SU-DHL-6 (cell line): ENCODE measurements around the gene SYT9.

Experiments used
- H2AFZ ChIP-seq: fragments of 200-600 bp; sonication (generic); 2 replicates; pipeline ENCODE4 v1.6.1; 2014; ENCODE audit warnings: low read depth, mild to moderate bottlenecking, moderate library complexity, mixed read lengths, antibody characterized with exemption, low read length; ENCODE audit not compliant: severe bottlenecking
- H3F3A ChIP-seq: fragments of 200-600 bp; shearing (Covaris generic); 2 replicates; pipeline ENCODE4 v1.6.0; 2016; ENCODE audit warnings: antibody characterized with exemption, mild to moderate bottlenecking; ENCODE audit not compliant: insufficient read depth
- H3K27ac ChIP-seq: fragments of 200-600 bp; sonication (generic); 2 replicates; pipeline ENCODE4 v1.5.1; 2016; ENCODE audit warnings: low read depth, mild to moderate bottlenecking, low read length, moderate library complexity, mixed read lengths
- H3K27me3 ChIP-seq: fragments of 200-600 bp; sonication (generic), shearing (Covaris generic); 2 replicates; pipeline ENCODE4 v1.6.0; 2014; ENCODE audit warnings: mild to moderate bottlenecking, low read length
- H3K36me3 ChIP-seq: fragments of 200-600 bp; sonication (generic); 2 replicates; pipeline ENCODE4 v1.6.1; 2014; ENCODE audit warnings: mild to moderate bottlenecking, low read length, mixed read lengths
- H3K4me2 ChIP-seq: fragments of 300-600, 200-600 bp; shearing (Covaris generic), sonication (generic); 2 replicates; pipeline ENCODE4 v1.6.0; 2014; ENCODE audit warnings: low read length, low read depth, mild to moderate bottlenecking; ENCODE audit not compliant: poor library complexity, severe bottlenecking
- H3K4me3 ChIP-seq: fragments of 200-600 bp; sonication (generic); 2 replicates; pipeline ENCODE4 v1.5.1; 2014; ENCODE audit warnings: antibody characterized with exemption, low read length, mild to moderate bottlenecking, mixed read lengths; ENCODE audit not compliant: insufficient read depth, poor library complexity, severe bottlenecking
- H3K79me2 ChIP-seq: fragments of 200-600 bp; sonication (generic); 2 replicates; pipeline ENCODE4 v1.6.1; 2014; ENCODE audit warnings: mild to moderate bottlenecking, low read length, moderate library complexity; ENCODE audit not compliant: insufficient read depth
- H3K9ac ChIP-seq: fragments of 200-600 bp; sonication (generic); 2 replicates; pipeline ENCODE4 v1.7.0; 2014; ENCODE audit warnings: mild to moderate bottlenecking, low read length
- H3K9me2 ChIP-seq: fragments of 200-600 bp; sonication (generic); replicated peaks from 2 replicates; pipeline ENCODE4 v1.6.1; 2014; ENCODE audit warnings: low read length; ENCODE audit not compliant: insufficient read depth
- H3K9me3 ChIP-seq: fragments of 200-600 bp; sonication (generic); 2 replicates; pipeline ENCODE4 v1.6.1; 2014; ENCODE audit warnings: low read length, mixed read lengths; ENCODE audit not compliant: insufficient read depth
- H4K20me1 ChIP-seq: fragments of 200-600 bp; sonication (generic); 2 replicates; pipeline ENCODE4 v1.6.1; 2014; ENCODE audit warnings: low read depth, mild to moderate bottlenecking, antibody characterized with exemption, low read length, moderate library complexity, mixed read lengths
- EZH2phosphoT487 ChIP-seq: fragments of 200-600 bp; sonication (generic), shearing (Covaris generic); conservative IDR thresholded peaks from 2 replicates; pipeline ENCODE4 v1.6.1; 2018; ENCODE audit warnings: mild to moderate bottlenecking, antibody characterized with exemption, low read length, moderate library complexity, mixed read lengths
- TF ChIP-seq, protein P1 (sequence below): fragments of 200-600 bp; sonication (generic); IDR thresholded peaks from one replicate; pipeline ENCODE4 v1.5.1; 2017; ENCODE audit warnings: antibody characterized with exemption, mild to moderate bottlenecking, low read length, moderate library complexity; ENCODE audit not compliant: insufficient read depth, poor library complexity, severe bottlenecking

SYT9 gene

DNA sequence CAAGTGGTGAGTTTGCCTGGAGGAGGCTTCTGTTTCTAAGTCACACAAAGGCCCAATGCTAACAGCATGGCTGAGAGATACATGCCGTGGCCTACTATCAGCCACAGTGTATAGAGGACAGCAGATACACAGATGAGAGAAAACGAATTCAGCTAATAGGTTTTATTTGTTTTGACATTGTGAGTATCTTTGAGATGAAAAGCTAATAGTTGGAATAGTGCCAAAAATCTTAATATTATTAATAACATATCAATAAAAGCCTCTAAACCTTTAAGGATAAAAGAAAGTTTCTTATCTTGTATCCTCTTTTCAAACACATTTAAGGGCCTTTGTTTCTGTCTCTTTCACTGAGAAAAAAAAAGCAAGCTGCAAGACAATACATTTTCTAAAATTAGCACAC is 203.2 kb downstream of the SYT9 start:
- H3K4me2 ChIP-seq: no peak overlapping the region
- no peak overlapping the region for H3K27ac ChIP-seq
- H3K36me3 ChIP-seq: no peaks in the 10 kb centered on the region
- no peaks in the 10 kb centered on the region for H3K79me2 ChIP-seq
- no peaks in the 10 kb centered on the region for H4K20me1 ChIP-seq
- H3K4me3 ChIP-seq: no peak overlapping the region
- no peak for TF ChIP-seq EZH2phosphoT487
- TF ChIP-seq, protein P1, sequence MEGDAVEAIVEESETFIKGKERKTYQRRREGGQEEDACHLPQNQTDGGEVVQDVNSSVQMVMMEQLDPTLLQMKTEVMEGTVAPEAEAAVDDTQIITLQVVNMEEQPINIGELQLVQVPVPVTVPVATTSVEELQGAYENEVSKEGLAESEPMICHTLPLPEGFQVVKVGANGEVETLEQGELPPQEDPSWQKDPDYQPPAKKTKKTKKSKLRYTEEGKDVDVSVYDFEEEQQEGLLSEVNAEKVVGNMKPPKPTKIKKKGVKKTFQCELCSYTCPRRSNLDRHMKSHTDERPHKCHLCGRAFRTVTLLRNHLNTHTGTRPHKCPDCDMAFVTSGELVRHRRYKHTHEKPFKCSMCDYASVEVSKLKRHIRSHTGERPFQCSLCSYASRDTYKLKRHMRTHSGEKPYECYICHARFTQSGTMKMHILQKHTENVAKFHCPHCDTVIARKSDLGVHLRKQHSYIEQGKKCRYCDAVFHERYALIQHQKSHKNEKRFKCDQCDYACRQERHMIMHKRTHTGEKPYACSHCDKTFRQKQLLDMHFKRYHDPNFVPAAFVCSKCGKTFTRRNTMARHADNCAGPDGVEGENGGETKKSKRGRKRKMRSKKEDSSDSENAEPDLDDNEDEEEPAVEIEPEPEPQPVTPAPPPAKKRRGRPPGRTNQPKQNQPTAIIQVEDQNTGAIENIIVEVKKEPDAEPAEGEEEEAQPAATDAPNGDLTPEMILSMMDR: no peak
- no peak overlapping the region for H3K9ac ChIP-seq
- no peak overlapping the region for H2AFZ ChIP-seq
- H3F3A ChIP-seq: no peaks in the 10 kb centered on the region
- no peaks in the 10 kb centered on the region for H3K9me3 ChIP-seq
- H3K27me3 ChIP-seq: no peaks in the 10 kb centered on the region
- no peaks in the 10 kb centered on the region for H3K9me2 ChIP-seq

GRCh38 chr11:7457211-7457610 is 205.5 kb downstream of the SYT9 start:
- no peak overlapping the region for H3K9ac ChIP-seq
- no peaks in the 10 kb centered on the region for H3K9me2 ChIP-seq
- no peak overlapping the region for H3K27ac ChIP-seq
- no peaks in the 10 kb centered on the region for H3K9me3 ChIP-seq
- no peaks in the 10 kb centered on the region for H3K36me3 ChIP-seq
- H3F3A ChIP-seq: no peaks in the 10 kb centered on the region
- H3K27me3 ChIP-seq: no peaks in the 10 kb centered on the region
- no peak overlapping the region for H3K4me2 ChIP-seq
- TF ChIP-seq, protein P1: no peak
- TF ChIP-seq EZH2phosphoT487: no peak
- H4K20me1 ChIP-seq: no peaks in the 10 kb centered on the region
- H3K4me3 ChIP-seq: no peak overlapping the region
- no peaks in the 10 kb centered on the region for H3K79me2 ChIP-seq
- H2AFZ ChIP-seq: no peak overlapping the region

DNA sequence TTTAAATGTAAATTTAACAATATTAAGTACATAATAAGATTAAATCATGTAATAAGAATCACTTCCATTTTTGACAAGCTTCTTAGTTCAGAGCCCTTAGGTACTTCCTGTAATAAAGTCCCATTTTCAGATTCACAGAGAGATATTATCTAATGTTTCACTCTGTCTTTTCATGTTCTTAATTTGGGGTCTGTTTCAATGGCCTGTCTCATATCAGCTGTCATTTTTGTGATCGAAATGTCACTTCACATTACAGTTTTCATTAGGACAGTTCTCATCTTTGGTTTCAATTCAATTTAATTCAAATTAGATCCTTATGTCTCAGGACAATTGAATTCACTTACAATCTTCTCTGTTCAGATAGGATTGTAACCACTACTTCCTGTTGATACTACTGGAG is 211.0 kb downstream of the SYT9 start:
- Histone ChIP-seq H3K4me3 (no peak overlapping the region), H3K27ac (no peak overlapping the region), H3F3A (no peaks in the 10 kb centered on the region), H3K9me2 (no peaks in the 10 kb centered on the region), H3K79me2 (no peaks in the 10 kb centered on the region), H2AFZ (no peak overlapping the region), H3K9ac (no peak overlapping the region), H3K27me3 (no peaks in the 10 kb centered on the region), H3K36me3 (no peaks in the 10 kb centered on the region), H3K9me3 (no peaks in the 10 kb centered on the region), H4K20me1 (no peaks in the 10 kb centered on the region), H3K4me2 (no peak overlapping the region)
- TF ChIP-seq, protein P1: no peak
- TF ChIP-seq EZH2phosphoT487: no peak
